ENCODE results near the gene NACAD.

GRCh38 chr7:45068236-45069023, 20.3 kb downstream of the NACAD start:
- TF ChIP-seq POLR2A (IDR thresholded peaks at IDR 0.05) (no peak), CTCF (IDR thresholded peaks at IDR 0.05) (no peak)
